ENCODE measurements around the gene CD6. TPM values are rescaled to one million over a fixed set of nuclear protein-coding genes. Genes with fewer than 3 reads are reported as not detected.
"Not testable (repeated sequence)": the region's sequence is repeated elsewhere in the genome, so short reads cannot be mapped to it uniquely, and the experiment has no call there.

Gene CD6
- total and polyA plus RNA-seq, 4 donors = 0.61 to 8.4 (median 3.3) TPM

- H3K9me3 ChIP-seq (ENCODE audit: control insufficient read depth, insufficient read depth, low read length); DNase-seq (ENCODE audit: low read depth in 4 of 6, low spot score in 6 of 6); H3K4me3 ChIP-seq (ENCODE audit: low read depth, low read length); H3K36me3 ChIP-seq (ENCODE audit: control insufficient read depth, insufficient read depth, low read length); H3K4me1 ChIP-seq (ENCODE audit: control insufficient read depth, insufficient read depth, low read length); H3K27ac ChIP-seq (ENCODE audit: low read depth, low read length); H3K27me3 ChIP-seq (ENCODE audit: control insufficient read depth, insufficient read depth, low read length): not testable (repeated sequence)
- 95% methylated on average over 13 of the region's 13 CpGs for WGBS (ENCODE audit: insufficient coverage)
Observed at GRCh38 chr11:61065236-61065635, 93.8 kb downstream of the CD6 start.

- Histone ChIP-seq H3K4me3 (ENCODE audit: low read depth, low read length) (no peak overlapping the region), H3K36me3 (ENCODE audit: control insufficient read depth, insufficient read depth, low read length) (no peaks in the 10 kb centered on the region), H3K27me3 (ENCODE audit: control insufficient read depth, insufficient read depth, low read length) (no peaks in the 10 kb centered on the region), H3K27ac (ENCODE audit: low read depth, low read length) (no peak overlapping the region), H3K9me3 (ENCODE audit: control insufficient read depth, insufficient read depth, low read length) (no peaks in the 10 kb centered on the region), H3K4me1 (ENCODE audit: control insufficient read depth, insufficient read depth, low read length) (peaks cover 8% of the 10 kb centered on the region)
- WGBS (ENCODE audit: insufficient coverage) = 77% methylated on average over 17 of the region's 19 CpGs
- no peak for DNase-seq (ENCODE audit: low read depth in 4 of 6, low spot score in 6 of 6)
Observed at GRCh38 chr11:61065955-61066638, 94.6 kb downstream of the CD6 start.

GRCh38 chr11:61066645-61067044, 95.2 kb downstream of the CD6 start:
- H3K4me1 ChIP-seq (ENCODE audit: control insufficient read depth, insufficient read depth, low read length) = peaks cover 13% of the 10 kb centered on the region
- DNase-seq (ENCODE audit: low read depth in 4 of 6, low spot score in 6 of 6) = no peak
- H3K9me3 ChIP-seq (ENCODE audit: control insufficient read depth, insufficient read depth, low read length) = no peaks in the 10 kb centered on the region
- H3K27ac ChIP-seq (ENCODE audit: low read depth, low read length) = no peak overlapping the region
- WGBS (ENCODE audit: insufficient coverage) = 91% methylated on average over 2 of the region's 8 CpGs
- H3K36me3 ChIP-seq (ENCODE audit: control insufficient read depth, insufficient read depth, low read length) = no peaks in the 10 kb centered on the region
- H3K27me3 ChIP-seq (ENCODE audit: control insufficient read depth, insufficient read depth, low read length) = no peaks in the 10 kb centered on the region
- H3K4me3 ChIP-seq (ENCODE audit: low read depth, low read length) = no peak overlapping the region

- peak in 1 of 6 donors; percentile 36 for DNase-seq (ENCODE audit: low read depth in 4 of 6, low spot score in 6 of 6)
- Histone ChIP-seq H3K27ac (ENCODE audit: low read depth, low read length) (no peak overlapping the region), H3K9me3 (ENCODE audit: control insufficient read depth, insufficient read depth, low read length) (no peaks in the 10 kb centered on the region), H3K36me3 (ENCODE audit: control insufficient read depth, insufficient read depth, low read length) (no peaks in the 10 kb centered on the region), H3K4me1 (ENCODE audit: control insufficient read depth, insufficient read depth, low read length) (peaks cover 23% of the 10 kb centered on the region), H3K4me3 (ENCODE audit: low read depth, low read length) (no peak overlapping the region), H3K27me3 (ENCODE audit: control insufficient read depth, insufficient read depth, low read length) (no peaks in the 10 kb centered on the region)
- 39% methylated on average over 8 of the region's 14 CpGs for WGBS (ENCODE audit: insufficient coverage)
Observed at GRCh38 chr11:61067782-61068446, 96.4 kb downstream of the CD6 start.

- no peak overlapping the region for H3K4me3 ChIP-seq (ENCODE audit: low read depth, low read length)
- no peak for DNase-seq (ENCODE audit: low read depth in 4 of 6, low spot score in 6 of 6)
- no peaks in the 10 kb centered on the region for H3K27me3 ChIP-seq (ENCODE audit: control insufficient read depth, insufficient read depth, low read length)
- no peaks in the 10 kb centered on the region for H3K9me3 ChIP-seq (ENCODE audit: control insufficient read depth, insufficient read depth, low read length)
- H3K36me3 ChIP-seq (ENCODE audit: control insufficient read depth, insufficient read depth, low read length) = no peaks in the 10 kb centered on the region
- peaks cover 23% of the 10 kb centered on the region for H3K4me1 ChIP-seq (ENCODE audit: control insufficient read depth, insufficient read depth, low read length)
- WGBS (ENCODE audit: insufficient coverage) = 94% methylated on average over 9 of the region's 9 CpGs
- H3K27ac ChIP-seq (ENCODE audit: low read depth, low read length) = no peak overlapping the region
Observed at GRCh38 chr11:61068581-61068980, 97.1 kb downstream of the CD6 start.

- 81% methylated on average over 3 of the region's 4 CpGs for WGBS (ENCODE audit: insufficient coverage)
Observed at GRCh38 chr11:61069427-61069826, 97.9 kb downstream of the CD6 start.

More at GRCh38 chr11:61069427-61069826, 97.9 kb downstream of the CD6 start:
- Histone ChIP-seq H3K36me3 (ENCODE audit: control insufficient read depth, insufficient read depth, low read length) (no peaks in the 10 kb centered on the region), H3K27me3 (ENCODE audit: control insufficient read depth, insufficient read depth, low read length) (no peaks in the 10 kb centered on the region), H3K4me1 (ENCODE audit: control insufficient read depth, insufficient read depth, low read length) (peaks cover 23% of the 10 kb centered on the region), H3K4me3 (ENCODE audit: low read depth, low read length) (no peak overlapping the region), H3K27ac (ENCODE audit: low read depth, low read length) (no peak overlapping the region), H3K9me3 (ENCODE audit: control insufficient read depth, insufficient read depth, low read length) (no peaks in the 10 kb centered on the region)
- no peak for DNase-seq (ENCODE audit: low read depth in 4 of 6, low spot score in 6 of 6)

Small RNAs within 50 kb of the gene (small RNA-seq; reads per million reads assigned to genes)
- gene RNU6-933P (ENCODE audit: low replicate concordance) = not detected

Other genes starting within 250 kb of the CD6 start
- gene MS4A18, start 247.0 kb upstream of the CD6 start, total RNA-seq = not detected
- not detected for gene MS4A18, start 247.0 kb upstream of the CD6 start, polyA plus RNA-seq (ENCODE audit: insufficient read length in 2 of 2)
- gene MS4A15, start 214.8 kb upstream of the CD6 start, total RNA-seq = under 1 TPM in 1 of 2 donors, not detected in 1; 0.17 TPM
- not detected for gene MS4A15, start 214.8 kb upstream of the CD6 start, polyA plus RNA-seq (ENCODE audit: insufficient read length in 2 of 2)
- gene MS4A10, start 186.3 kb upstream of the CD6 start, total RNA-seq = not detected
- gene MS4A10, start 186.3 kb upstream of the CD6 start, polyA plus RNA-seq (ENCODE audit: insufficient read length in 2 of 2) = not detected
- gene CCDC86, start 129.6 kb upstream of the CD6 start, total RNA-seq = 1 to 10 TPM; 6.5 to 8.9 TPM
- 10 to 100 TPM; 19.8 TPM for gene CCDC86, start 129.6 kb upstream of the CD6 start, polyA plus RNA-seq (ENCODE audit: insufficient read length in 2 of 2)
- 1 to 10 TPM; 1.2 to 1.9 TPM for gene PTGDR2, start 115.7 kb upstream of the CD6 start, total RNA-seq
- gene PTGDR2, start 115.7 kb upstream of the CD6 start, polyA plus RNA-seq (ENCODE audit: insufficient read length in 2 of 2) = 1 to 10 TPM; 3.2 to 3.8 TPM
- gene ZP1, start 104.1 kb upstream of the CD6 start, total RNA-seq = not detected
- under 1 TPM in 1 of 2 donors, not detected in 1; 0.72 TPM for gene ZP1, start 104.1 kb upstream of the CD6 start, polyA plus RNA-seq (ENCODE audit: insufficient read length in 2 of 2)
- 10 to 100 TPM; 49.0 to 50.2 TPM for gene PRPF19, start 65.1 kb upstream of the CD6 start, total RNA-seq
- 100 to 1,000 TPM; 105 to 115 TPM for gene PRPF19, start 65.1 kb upstream of the CD6 start, polyA plus RNA-seq (ENCODE audit: insufficient read length in 2 of 2)
- gene TMEM109, start 57.5 kb upstream of the CD6 start, total RNA-seq = 10 to 100 TPM; 33.5 to 39.8 TPM
- gene TMEM109, start 57.5 kb upstream of the CD6 start, polyA plus RNA-seq (ENCODE audit: insufficient read length in 2 of 2) = 10 to 100 TPM; 34.8 to 44.7 TPM
- 100 to 1,000 TPM in 1 of 2 donors, 10 to 100 TPM in 1; 59.0 to 114 TPM for gene TMEM132A, start 47.2 kb upstream of the CD6 start, total RNA-seq
- 100 to 1,000 TPM; 198 to 222 TPM for gene TMEM132A, start 47.2 kb upstream of the CD6 start, polyA plus RNA-seq (ENCODE audit: insufficient read length in 2 of 2)
- 10 to 100 TPM; 20.3 to 31.8 TPM for gene SLC15A3, start 19.5 kb upstream of the CD6 start, total RNA-seq
- 10 to 100 TPM; 29.5 to 35.5 TPM for gene SLC15A3, start 19.5 kb upstream of the CD6 start, polyA plus RNA-seq (ENCODE audit: insufficient read length in 2 of 2)
- gene CD5, start 130.8 kb downstream of the CD6 start, total RNA-seq = under 1 TPM in 1 of 2 donors, not detected in 1; 0.10 TPM
- gene CD5, start 130.8 kb downstream of the CD6 start, polyA plus RNA-seq (ENCODE audit: insufficient read length in 2 of 2) = under 1 TPM; 0.08 to 0.15 TPM
- 10 to 100 TPM in 1 of 2 donors, 1 to 10 TPM in 1; 4.8 to 11.4 TPM for gene VPS37C, start 189.7 kb downstream of the CD6 start, total RNA-seq
- 10 to 100 TPM; 14.1 to 16.5 TPM for gene VPS37C, start 189.7 kb downstream of the CD6 start, polyA plus RNA-seq (ENCODE audit: insufficient read length in 2 of 2)
- gene PGA3, start 231.8 kb downstream of the CD6 start, total RNA-seq = under 1 TPM; 0.59 to 0.66 TPM
- under 1 TPM; 0.17 to 0.21 TPM for gene PGA3, start 231.8 kb downstream of the CD6 start, polyA plus RNA-seq (ENCODE audit: insufficient read length in 2 of 2)